ENCODE results near the gene PAEP. TPM values are rescaled to one million over a fixed set of nuclear protein-coding genes. Genes with fewer than 3 reads are reported as not detected.

Gene PAEP
- total and polyA plus RNA-seq, 4 donors = 0.37 to 3.0 (median 0.98) TPM; not detected in 1

GRCh38 chr9:135573124-135573523 is 11.6 kb downstream of the PAEP start:
- H3K27me3 ChIP-seq (ENCODE audit: control insufficient read depth in 3 of 3, insufficient read depth in 3 of 3, low read length in 2 of 3) = no peaks in the 10 kb centered on the region
- DNase-seq = no peak
- H3K36me3 ChIP-seq (ENCODE audit: control insufficient read depth in 4 of 4, insufficient read depth in 4 of 4, low read length in 4 of 4) = no peaks in the 10 kb centered on the region
- no peaks in the 10 kb centered on the region for H3K4me1 ChIP-seq (ENCODE audit: control insufficient read depth in 5 of 5, insufficient read depth in 5 of 5, low read length in 5 of 5)
- H3K27ac ChIP-seq (ENCODE audit: low read depth in 1 of 2, low read length in 1 of 2) = no peak overlapping the region
- TF ChIP-seq CTCF (IDR thresholded peaks at IDR 0.05; ENCODE audit: control extremely low read depth, extremely low read depth) = no peak
- no peak overlapping the region for H3K9ac ChIP-seq (ENCODE audit: insufficient read depth in 1 of 2, low read length in 2 of 2)
- ATAC-seq (ENCODE audit: insufficient read depth, low FRiP score) = no peak
- 81 to 96% methylated on average over 1 of the region's 1 CpG for WGBS, 2 donors
- H3K4me3 ChIP-seq = no peak overlapping the region
- H3K9me3 ChIP-seq (ENCODE audit: control insufficient read depth in 4 of 4, insufficient read depth in 3 of 4, low read length in 3 of 4) = peaks cover 0 to 8% (median 3%) of the 10 kb centered on the region in 4 donors

DNA sequence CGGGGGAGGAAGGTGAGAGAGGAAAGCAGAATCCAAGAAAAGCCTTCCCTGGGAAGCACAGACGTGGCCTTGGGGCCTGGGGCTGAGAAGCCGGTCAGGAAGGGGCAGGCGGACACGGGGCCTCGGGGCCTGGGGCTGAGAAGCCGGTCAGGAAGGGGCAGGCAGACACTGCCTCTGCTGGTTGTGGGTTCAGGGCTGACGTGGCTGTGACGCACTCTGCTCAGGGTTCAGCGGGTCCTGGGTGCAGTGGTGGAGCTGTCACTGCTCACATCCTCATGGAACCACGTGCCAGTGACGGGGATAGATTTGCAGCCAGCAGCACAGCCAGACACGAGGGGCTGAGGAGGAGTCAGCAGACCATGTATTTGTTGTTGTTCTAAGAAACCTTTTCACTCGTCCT is 12.8 kb downstream of the PAEP start:
- H3K27me3 ChIP-seq (ENCODE audit: control insufficient read depth in 3 of 3, insufficient read depth in 3 of 3, low read length in 2 of 3) = no peaks in the 10 kb centered on the region
- no peaks in the 10 kb centered on the region for H3K36me3 ChIP-seq (ENCODE audit: control insufficient read depth in 4 of 4, insufficient read depth in 4 of 4, low read length in 4 of 4)
- no peak for TF ChIP-seq CTCF (IDR thresholded peaks at IDR 0.05; ENCODE audit: control extremely low read depth, extremely low read depth)
- H3K9me3 ChIP-seq (ENCODE audit: control insufficient read depth in 4 of 4, insufficient read depth in 3 of 4, low read length in 3 of 4) = peaks cover 0 to 6% (median 2%) of the 10 kb centered on the region in 4 donors
- H3K4me3 ChIP-seq = no peak overlapping the region
- whole genome bisulfite sequencing, 2 donors = 71 to 73% methylated on average over 14 of the region's 14 CpGs
- H3K4me1 ChIP-seq (ENCODE audit: control insufficient read depth in 5 of 5, insufficient read depth in 5 of 5, low read length in 5 of 5) = no peaks in the 10 kb centered on the region
- no peak overlapping the region for H3K27ac ChIP-seq (ENCODE audit: low read depth in 1 of 2, low read length in 1 of 2)
- H3K9ac ChIP-seq (ENCODE audit: insufficient read depth in 1 of 2, low read length in 2 of 2) = no peak overlapping the region
- DNase-seq = no peak
- no peak for ATAC-seq (ENCODE audit: insufficient read depth, low FRiP score)

DNA sequence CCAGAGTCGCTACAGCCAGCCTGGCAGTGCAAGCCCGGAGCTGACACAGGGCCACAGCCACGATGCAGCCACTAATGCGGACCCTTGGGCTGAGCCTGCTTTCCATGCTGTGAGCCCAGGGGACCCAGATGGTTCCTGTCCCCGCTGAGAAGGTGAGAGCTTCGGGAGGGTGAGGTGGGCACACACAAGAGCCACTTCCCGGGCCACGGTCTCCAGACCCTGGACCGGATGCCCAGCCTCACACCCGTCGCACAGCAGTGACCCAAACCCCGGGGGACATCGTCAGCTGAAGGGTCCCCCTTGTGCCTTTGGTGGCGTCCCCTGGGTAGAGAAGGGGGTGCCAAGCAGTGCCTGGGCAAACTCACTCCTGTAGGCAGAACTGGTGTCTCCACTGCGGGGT is 13.4 kb downstream of the PAEP start:
- WGBS, 2 donors = 90 to 93% methylated on average over 15 of the region's 15 CpGs
- no peak overlapping the region for H3K27ac ChIP-seq (ENCODE audit: low read depth in 1 of 2, low read length in 1 of 2)
- TF ChIP-seq CTCF (IDR thresholded peaks at IDR 0.05; ENCODE audit: control extremely low read depth, extremely low read depth) = no peak
- H3K4me1 ChIP-seq (ENCODE audit: control insufficient read depth in 5 of 5, insufficient read depth in 5 of 5, low read length in 5 of 5) = no peaks in the 10 kb centered on the region
- H3K9me3 ChIP-seq (ENCODE audit: control insufficient read depth in 4 of 4, insufficient read depth in 3 of 4, low read length in 3 of 4) = peaks cover 0 to 6% (median 2%) of the 10 kb centered on the region in 4 donors
- H3K9ac ChIP-seq (ENCODE audit: insufficient read depth in 1 of 2, low read length in 2 of 2) = no peak overlapping the region
- H3K36me3 ChIP-seq (ENCODE audit: control insufficient read depth in 4 of 4, insufficient read depth in 4 of 4, low read length in 4 of 4) = no peaks in the 10 kb centered on the region
- no peak overlapping the region for H3K4me3 ChIP-seq
- DNase-seq (no peak), ATAC-seq (ENCODE audit: insufficient read depth, low FRiP score) (no peak)
- H3K27me3 ChIP-seq (ENCODE audit: control insufficient read depth in 3 of 3, insufficient read depth in 3 of 3, low read length in 2 of 3) = no peaks in the 10 kb centered on the region

- Histone ChIP-seq H3K36me3 (ENCODE audit: control insufficient read depth in 4 of 4, insufficient read depth in 4 of 4, low read length in 4 of 4) (no peaks in the 10 kb centered on the region), H3K27me3 (ENCODE audit: control insufficient read depth in 3 of 3, insufficient read depth in 3 of 3, low read length in 2 of 3) (no peaks in the 10 kb centered on the region), H3K4me3 (no peak overlapping the region), H3K4me1 (ENCODE audit: control insufficient read depth in 5 of 5, insufficient read depth in 5 of 5, low read length in 5 of 5) (no peaks in the 10 kb centered on the region), H3K9ac (ENCODE audit: insufficient read depth in 1 of 2, low read length in 2 of 2) (no peak overlapping the region), H3K27ac (ENCODE audit: low read depth in 1 of 2, low read length in 1 of 2) (no peak overlapping the region), H3K9me3 (ENCODE audit: control insufficient read depth in 4 of 4, insufficient read depth in 3 of 4, low read length in 3 of 4) (peaks cover 0 to 6% (median 0%) of the 10 kb centered on the region in 4 donors)
- DNase-seq = no peak
- 77 to 81% methylated on average over 22 of the region's 22 CpGs for WGBS, 2 donors
- no peak for TF ChIP-seq CTCF (IDR thresholded peaks at IDR 0.05; ENCODE audit: control extremely low read depth, extremely low read depth)
- no peak for ATAC-seq (ENCODE audit: insufficient read depth, low FRiP score)
Observed at GRCh38 chr9:135575995-135576631, 14.6 kb downstream of the PAEP start.
